Inferior parietal cortex (tissue), 1 donor: ENCODE measurements around the gene ALPI.

Experiments used
- DNase-seq: peaks from one replicate; pipeline ENCODE4 v3.0.0-alpha.2; 2016; ENCODE audit errors: extremely low spot score

ALPI gene

DNA sequence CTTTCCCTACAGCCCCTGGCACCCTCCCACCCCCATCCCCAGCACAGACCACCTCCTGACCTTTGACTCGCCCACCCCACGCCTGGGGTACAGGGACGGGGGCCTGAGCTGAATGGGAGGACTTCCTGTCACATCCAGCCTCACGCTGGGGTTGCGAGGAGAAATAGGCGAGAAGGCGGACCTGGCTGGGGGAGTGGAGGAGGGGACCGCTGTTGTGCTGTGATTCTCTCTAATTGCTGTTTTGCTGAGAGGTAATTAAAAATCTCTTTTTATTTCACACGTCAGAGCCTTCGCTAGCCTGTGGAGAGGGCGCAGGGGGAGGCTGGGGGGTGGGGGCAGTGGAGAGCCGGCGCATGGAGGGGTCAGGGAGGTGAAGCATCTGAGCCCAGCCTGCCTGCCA lies 41.4 kb downstream of the ALPI start:
- no peak for DNase-seq

DNA sequence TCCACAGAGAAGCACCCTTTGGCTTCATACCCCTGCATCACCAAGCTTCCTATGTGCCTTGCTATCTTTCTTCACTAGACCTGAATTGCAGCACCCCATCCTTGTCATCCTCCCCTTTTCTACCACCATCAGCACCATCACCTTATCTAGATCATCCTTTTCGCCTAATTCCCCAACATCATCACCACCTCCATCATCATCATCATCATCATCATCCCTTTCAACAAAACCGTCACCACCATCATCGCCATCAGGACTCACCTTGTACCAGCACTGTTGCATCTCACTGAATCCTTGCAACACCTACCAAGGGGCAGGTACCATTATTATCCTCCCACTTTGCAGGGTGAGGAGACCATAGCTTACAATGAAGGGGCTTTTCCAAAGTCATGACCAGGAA lies 42.5 kb downstream of the ALPI start:
- DNase-seq, result no peak

DNA sequence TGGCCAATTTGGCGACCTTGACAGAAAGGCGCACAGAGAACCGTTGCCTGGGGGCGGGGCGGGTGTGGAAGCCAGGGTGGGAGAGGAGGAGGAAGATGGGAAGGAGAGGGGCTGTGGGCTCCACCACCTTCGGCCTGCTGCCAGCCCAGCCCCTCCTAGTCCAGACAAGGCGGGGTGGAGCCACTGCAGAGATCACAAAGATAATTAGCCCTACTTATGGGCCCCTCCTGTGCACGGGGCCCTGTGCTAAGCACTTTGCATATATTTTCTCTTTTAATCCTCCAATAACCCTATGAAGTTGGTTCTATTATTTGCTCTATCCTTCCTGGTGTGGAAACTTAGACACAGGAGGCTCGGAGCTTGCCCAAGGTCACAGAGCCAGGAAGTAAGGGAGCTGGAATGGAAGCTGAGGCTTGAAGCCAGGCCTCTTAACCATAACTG lies 45.4 kb downstream of the ALPI start:
- no peak for DNase-seq

DNA sequence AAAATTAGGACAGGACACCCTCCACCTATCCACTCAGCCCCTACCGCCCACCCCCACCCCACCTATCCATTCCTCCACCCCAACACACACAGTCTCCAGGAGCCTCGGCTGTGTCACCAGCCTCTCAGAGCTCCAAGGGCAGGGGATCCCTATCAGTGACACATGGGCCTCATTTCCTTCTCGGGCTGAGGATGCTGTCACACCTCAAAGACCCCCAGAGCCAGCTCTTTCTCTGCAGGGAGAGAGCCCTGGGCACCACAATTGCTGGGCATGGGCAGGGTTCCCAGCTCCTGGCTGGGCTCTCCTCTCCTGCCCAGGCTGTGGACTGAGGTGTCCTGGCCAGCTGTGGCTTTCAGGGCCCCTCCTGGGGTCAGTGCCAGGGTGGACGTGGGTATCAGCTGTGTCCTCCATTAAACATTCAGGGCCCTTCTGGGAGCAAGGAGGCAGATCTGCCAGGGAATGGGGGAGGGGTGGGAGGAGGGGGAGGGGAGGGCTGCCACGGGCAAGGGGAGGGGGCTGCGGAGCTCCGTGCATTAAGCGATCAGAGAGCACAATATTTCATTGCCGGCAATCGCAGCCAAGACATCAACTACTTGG lies 45.9 kb downstream of the ALPI start:
- DNase-seq, result no peak

DNA sequence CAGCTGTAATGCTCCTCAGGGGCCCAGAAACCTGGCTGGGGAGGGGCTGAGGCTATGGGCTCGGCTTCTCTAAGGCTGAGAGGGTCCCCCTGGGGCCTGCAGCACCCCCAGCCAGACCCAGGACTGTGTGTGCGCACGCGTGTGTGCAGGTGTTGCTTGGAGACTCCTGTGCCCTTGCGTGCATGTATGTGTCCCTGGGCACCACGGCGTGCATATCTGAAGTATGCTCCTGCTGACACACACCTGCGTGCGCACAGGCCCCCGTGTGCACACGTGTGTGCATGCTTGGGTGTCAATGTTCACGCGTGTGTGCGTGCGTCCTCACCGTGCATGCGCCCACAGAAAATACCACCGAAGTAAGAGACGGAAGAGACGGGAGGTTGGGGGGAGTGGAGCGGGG lies 46.6 kb downstream of the ALPI start:
- DNase-seq, result no peak

DNA sequence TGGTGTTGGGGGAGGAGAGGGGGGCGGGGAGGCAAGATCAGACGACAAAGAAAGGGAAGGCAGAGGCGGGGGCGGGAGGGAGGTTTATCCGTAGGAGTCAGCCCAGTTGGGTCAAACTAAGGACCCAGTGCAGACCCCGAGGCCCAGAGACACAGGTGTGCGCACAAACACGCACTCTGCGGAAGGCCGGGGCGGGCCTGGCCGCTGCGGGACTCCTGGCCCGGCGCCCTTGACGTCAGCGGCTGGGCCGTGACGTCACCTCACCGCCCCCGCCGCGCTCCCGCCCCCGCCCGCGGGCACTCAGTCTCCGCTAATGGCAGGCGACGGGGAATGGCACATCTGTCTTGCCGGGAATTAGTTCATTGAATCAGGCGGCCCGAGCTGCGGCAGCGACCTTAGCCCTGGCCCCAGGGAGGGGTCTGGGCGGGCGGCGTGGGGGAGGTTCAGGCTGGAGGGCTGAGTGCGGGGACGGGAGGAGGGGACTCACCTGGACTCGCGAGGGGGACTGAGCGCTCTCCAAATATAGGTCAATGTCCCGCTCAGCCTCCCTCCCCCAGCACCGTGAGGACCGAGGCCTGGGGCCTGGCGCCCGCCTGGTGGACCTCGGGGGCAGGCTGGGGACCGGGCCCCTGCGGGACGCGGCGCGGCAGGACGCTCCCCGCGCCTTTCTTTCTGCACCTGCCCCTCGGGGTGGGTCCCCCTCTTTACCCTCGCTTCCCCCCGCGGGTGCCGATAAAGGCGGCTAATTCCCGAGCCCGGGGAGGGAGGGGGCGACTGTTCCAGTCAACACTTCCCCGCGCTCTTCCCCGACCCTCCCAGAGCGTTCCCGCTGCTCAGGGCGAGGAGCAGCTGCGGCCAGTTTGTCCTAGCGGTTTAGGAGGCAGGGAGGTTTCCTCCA lies 47.2 kb downstream of the ALPI start:
- DNase-seq, result no peak

DNA sequence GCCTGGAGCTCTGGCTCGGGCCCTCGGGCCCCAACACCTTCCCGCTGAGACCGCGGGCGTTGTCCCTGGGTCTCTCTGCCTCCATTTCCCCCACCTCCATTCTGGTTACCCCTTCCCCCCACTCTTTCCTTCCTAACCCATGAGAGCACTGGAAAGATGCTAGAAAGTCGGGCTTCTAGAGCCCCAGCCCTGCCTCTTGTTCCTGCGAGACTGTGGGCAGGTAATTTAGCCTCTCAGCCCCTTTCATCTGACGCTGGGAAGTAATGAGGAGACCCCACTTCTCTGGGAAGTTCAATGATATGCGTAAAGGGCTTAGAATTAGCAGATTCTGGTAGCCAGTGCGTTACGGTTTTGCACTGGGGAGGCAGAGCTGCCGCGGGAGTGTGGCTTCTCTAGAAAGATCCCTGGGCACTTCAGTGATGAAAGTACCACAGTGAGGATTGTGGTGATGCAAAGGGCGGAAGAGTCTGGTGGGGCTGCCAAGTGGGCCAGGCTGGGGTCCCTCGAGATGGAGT lies 47.9 kb downstream of the ALPI start:
- DNase-seq, result no peak

DNA sequence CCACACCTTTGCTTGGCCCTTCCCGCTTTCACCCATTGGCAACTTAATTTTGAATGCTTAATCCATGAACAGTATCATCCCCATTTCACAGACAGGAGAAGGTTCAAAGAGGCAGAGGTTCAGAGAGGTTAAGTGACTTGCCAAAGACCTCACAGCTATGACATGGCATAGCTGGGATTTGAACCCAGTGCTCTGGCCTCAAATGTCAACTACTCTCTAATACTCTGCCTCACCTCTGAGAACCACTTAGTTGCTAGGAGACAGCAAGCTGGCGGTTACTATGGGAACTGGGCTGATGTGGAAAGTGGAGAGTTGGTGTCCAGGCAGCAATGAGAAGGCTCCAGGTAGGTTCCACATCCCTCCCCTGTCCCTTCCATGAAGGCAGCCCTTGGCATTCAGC lies 48.5 kb downstream of the ALPI start:
- DNase-seq, result no peak

DNA sequence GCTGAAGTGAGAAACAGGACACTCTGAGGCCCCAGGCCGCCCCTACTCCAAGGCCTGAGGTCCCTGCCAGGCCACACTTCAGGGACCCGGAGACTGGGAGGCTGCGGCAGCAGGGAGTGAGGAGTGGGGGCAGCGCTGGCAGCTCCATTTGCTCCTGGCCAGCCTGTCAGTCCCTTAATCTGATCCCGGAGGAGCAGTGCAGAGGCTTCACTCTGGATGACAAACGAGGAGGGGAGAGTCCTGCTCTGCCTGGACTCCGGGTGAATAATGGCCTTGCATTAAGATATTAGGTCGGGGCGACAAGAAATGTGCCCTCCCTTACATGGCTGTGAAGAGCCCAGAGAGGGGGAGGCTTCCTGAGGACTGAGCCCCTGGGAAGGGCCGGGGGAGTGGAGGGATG lies 49.9 kb downstream of the ALPI start:
- no peak for DNase-seq

DNA sequence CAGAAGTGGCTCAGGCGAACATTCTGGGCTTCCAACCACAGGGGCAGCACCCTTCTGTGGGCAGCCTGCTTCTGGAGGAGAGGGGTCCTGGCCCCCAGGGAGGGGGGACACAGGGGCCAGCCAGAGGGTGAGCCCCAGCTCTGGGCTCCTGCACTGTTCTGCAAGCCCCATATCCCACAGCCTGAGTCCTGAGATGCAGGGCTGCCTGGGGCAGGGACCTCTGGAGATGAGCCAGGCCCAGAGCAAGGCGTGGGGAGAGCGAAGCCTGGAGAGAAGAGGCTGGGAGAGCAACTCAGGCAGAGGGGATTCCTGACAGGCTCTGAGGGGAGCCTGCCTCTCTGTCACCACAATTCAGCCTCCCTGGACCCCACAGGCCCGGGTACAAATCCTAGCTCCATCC lies 50.8 kb downstream of the ALPI start:
- DNase-seq, result no peak

DNA sequence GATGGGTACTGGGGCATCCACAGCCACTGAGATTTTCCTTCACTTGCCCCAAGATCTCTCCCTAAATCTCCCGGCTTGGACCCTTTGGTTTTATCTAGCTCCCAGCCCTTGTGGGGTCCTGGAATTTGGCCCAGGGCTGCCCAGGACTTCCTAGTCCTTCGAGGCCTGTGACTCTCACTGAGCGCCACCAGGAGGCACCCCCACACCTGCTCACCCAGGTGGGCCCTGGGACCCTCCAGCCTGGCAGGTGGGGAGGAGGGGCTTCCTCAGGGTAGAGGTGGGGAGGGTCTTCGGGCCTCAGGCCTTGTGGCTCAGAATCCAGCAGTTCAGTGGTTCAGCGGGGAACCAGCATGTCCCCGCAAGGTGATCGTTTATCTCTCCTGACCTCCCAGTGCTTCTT lies 52.3 kb downstream of the ALPI start:
- no peak for DNase-seq
